Heart left ventricle (tissue), 16 donors: ENCODE data around the gene TMEM139. TPM values are rescaled to one million over a fixed set of nuclear protein-coding genes. Genes with fewer than 3 reads are reported as not detected.
A peak's percentile ranks its signal among the peaks of the same experiment; 100 is the strongest.

ENCODE experiments used
- ATAC-seq, 4 donors: fragments of 200-7000 bp; cut with Tn5 transposase; one replicate each; pipeline ENCODE4 v1.9.1; 2020 to 2022; ENCODE audit warnings: moderate library complexity in 4 of 4, mild to moderate bottlenecking in 3 of 4, moderate number of reproducible peaks in 1 of 4
- DNase-seq, 5 donors: peaks; one replicate each; pipeline ENCODE4 v3.0.0-alpha.2; 2020
- H3K27ac ChIP-seq, 12 donors: fragments of 200-600 bp; sonication (generic) in 4 of 12; one replicate each; pipeline versions ENCODE4 v1.5.0 to v1.8.0; 2016 to 2022; ENCODE audit warnings: mild to moderate bottlenecking in 2 of 12
- H3K27me3 ChIP-seq, 9 donors: fragments of 200-600 bp; sonication (generic) in 2 of 9; one replicate each; pipeline versions ENCODE4 v1.5.1 to v1.8.0; 2016 to 2022; ENCODE audit warnings: mild to moderate bottlenecking in 3 of 9
- H3K36me3 ChIP-seq, 9 donors: fragments of 200-600 bp; sonication (generic) in 2 of 9; one replicate each; pipeline versions ENCODE4 v1.5.0 to v1.8.0; 2018 to 2022; ENCODE audit warnings: mild to moderate bottlenecking in 2 of 9
- H3K4me1 ChIP-seq, 12 donors: fragments of 200-600 bp; sonication (generic) in 4 of 12; one replicate each; pipeline versions ENCODE4 v1.5.0 to v1.8.0; 2016 to 2022; ENCODE audit warnings: mild to moderate bottlenecking in 3 of 12
- H3K4me3 ChIP-seq, 12 donors: fragments of 200-600 bp; sonication (generic) in 4 of 12; one replicate each; pipeline versions ENCODE4 v1.5.0 to v1.8.0; 2017 to 2022; ENCODE audit warnings: mild to moderate bottlenecking in 9 of 12, moderate library complexity in 4 of 12
- H3K9me3 ChIP-seq, 12 donors: fragments of 200-600 bp; sonication (generic) in 4 of 12; one replicate each; pipeline versions ENCODE4 v1.5.0 to v1.8.0; 2016 to 2022; ENCODE audit warnings: mild to moderate bottlenecking in 1 of 12
- POLR2A ChIP-seq, 2 donors: fragments of 450-650 bp; IDR thresholded peaks; one replicate each; pipeline ENCODE4 v1.6.1; 2017; ENCODE audit warnings: antibody characterized with exemption in 2 of 2, mild to moderate bottlenecking in 2 of 2, moderate library complexity in 2 of 2
- WGBS, 4 donors: extraction: QIAGEN DNeasy Blood & Tissue Kit in 2 of 4; methylation state at CpG; one replicate each; pipeline versions ENCODE4 v1.1.5 to v1.1.7; 2013 to 2018; 5-methylcytosine and 5-hydroxymethylcytosine counted together
- intact Hi-C, 10 donors: fragments of 100-400 bp; cut with DNase I; formaldehyde crosslinking; loops; one replicate each; pipeline versions ENCODE4 v1.11.1 to v1.14.2; 2022
- polyA plus RNA-seq, 2 donors: library from polyadenylated mRNA; stranded (reverse); fragments of 200-250 nt; gene quantifications; one replicate each; pipeline ENCODE4 v1.2.3, GENCODE V29; 2013
- total RNA-seq, 9 donors: library from RNA; depleted of rRNA in 2 of 9; stranded (reverse); fragments of >200 nt in 2 of 9; fragmentation: NEBNext Ultra II Directional in 3 of 9; extraction: Animal tissue kit (Norgen Biotek cat#: 25700) in 3 of 9; gene quantifications; one replicate each; pipeline versions ENCODE4 v1.1.0 to v1.2.4, GENCODE V29; 2016 to 2023
- TF ChIP-seq, protein P1 (sequence below), 12 donors: fragments of 200-600 bp; sonication (generic) in 4 of 12; IDR thresholded peaks; one replicate each; pipeline versions ENCODE4 v1.5.0 to v1.8.0; 2018 to 2022; ENCODE audit warnings: antibody characterized with exemption in 12 of 12, mild to moderate bottlenecking in 5 of 12
- donor health status: ischemic (EF 13 %, LVEDD 7.1; RV severe dilation, severe dysfunction).
- donor health status: healthy with polysubstance abuse.
- donor health status: DM: no; HTN: yes; CAD: no.
- donor health status: DM: no; HTN: no; CAD: no.
- donor health status: ischemic (EF 25% LVEDD 6.9; RV normal size, moderate dysfunction).
- donor health status: ischemic (EF 25% LVEDD 5.7; RV mildly dilated, moderate dysfunction).
- donor health status: healthy.
- donor health status: DM: yes; HTN: yes; CAD: no.
- donor health status: ischemic (EF 35%, LVEDD 5.7; RV mildly dilated, moderate dysfunction).
- donor health status: nonischemic (EF 11% LVEDD 7.7; RV severe dilation, severe dysfunction).
- donor health status: DM: yes; HTN: yes; CAD: no.
- donor health status: PGD.
- donor health status: ischemic (EF 29% LVEDD 5.4; RV normal size, mild dysfunction).
- donor health status: nonischemic (EF 23%, LVEDD 6.1; RV moderate dilation, normal function).

Gene TMEM139
- total and polyA plus RNA-seq, 11 donors = 4.1 to 23.5 (median 12.1) TPM

- no peak overlapping the region for H3K27ac ChIP-seq
- H3K36me3 ChIP-seq = no peaks in the 10 kb centered on the region
- no peak for TF ChIP-seq POLR2A (IDR thresholded peaks at IDR 0.05)
- TF ChIP-seq, protein P1, sequence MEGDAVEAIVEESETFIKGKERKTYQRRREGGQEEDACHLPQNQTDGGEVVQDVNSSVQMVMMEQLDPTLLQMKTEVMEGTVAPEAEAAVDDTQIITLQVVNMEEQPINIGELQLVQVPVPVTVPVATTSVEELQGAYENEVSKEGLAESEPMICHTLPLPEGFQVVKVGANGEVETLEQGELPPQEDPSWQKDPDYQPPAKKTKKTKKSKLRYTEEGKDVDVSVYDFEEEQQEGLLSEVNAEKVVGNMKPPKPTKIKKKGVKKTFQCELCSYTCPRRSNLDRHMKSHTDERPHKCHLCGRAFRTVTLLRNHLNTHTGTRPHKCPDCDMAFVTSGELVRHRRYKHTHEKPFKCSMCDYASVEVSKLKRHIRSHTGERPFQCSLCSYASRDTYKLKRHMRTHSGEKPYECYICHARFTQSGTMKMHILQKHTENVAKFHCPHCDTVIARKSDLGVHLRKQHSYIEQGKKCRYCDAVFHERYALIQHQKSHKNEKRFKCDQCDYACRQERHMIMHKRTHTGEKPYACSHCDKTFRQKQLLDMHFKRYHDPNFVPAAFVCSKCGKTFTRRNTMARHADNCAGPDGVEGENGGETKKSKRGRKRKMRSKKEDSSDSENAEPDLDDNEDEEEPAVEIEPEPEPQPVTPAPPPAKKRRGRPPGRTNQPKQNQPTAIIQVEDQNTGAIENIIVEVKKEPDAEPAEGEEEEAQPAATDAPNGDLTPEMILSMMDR (IDR thresholded peaks at IDR 0.05) = no peak
- no peaks in the 10 kb centered on the region for H3K9me3 ChIP-seq
- no peaks in the 10 kb centered on the region for H3K27me3 ChIP-seq
- ATAC-seq (no peak), DNase-seq (no peak)
- whole genome bisulfite sequencing, 4 donors = 79 to 88% (median 85%) methylated on average over 4 of the region's 4 CpGs
- H3K4me3 ChIP-seq = no peak overlapping the region
- intact Hi-C loops = loop anchor here in 1 of 10 donors (5.0 kb wide), 1 partner anchor 40 kb away; no protein-coding TSS in a partner anchor
- H3K4me1 ChIP-seq = peaks cover 0 to 8% (median 0%) of the 10 kb centered on the region in 12 donors
These were observed 27.8 kb upstream of the TMEM139 start for GRCh38 chr7:143256932-143257331.

DNA sequence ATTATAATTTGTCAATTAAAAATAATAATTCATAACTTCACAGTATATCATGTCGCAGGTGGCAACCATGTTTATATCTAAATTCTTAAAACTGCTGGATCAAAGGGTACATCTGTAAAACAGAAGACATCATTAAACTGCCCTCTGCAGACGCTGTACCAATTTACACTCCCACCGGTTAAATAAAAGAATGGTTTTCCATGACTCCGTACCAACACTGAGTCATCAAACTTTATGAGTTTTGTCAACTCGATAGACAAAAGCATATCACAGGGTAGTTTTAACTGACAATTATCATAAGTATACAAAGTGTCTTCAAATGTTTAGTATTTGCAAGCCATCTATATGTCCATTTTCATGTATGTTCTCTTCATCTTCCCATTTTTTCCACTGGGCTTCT is 27.3 kb upstream of the TMEM139 start:
- Histone ChIP-seq H3K9me3 (no peaks in the 10 kb centered on the region), H3K27ac (no peak overlapping the region), H3K4me3 (no peak overlapping the region), H3K36me3 (no peaks in the 10 kb centered on the region), H3K27me3 (no peaks in the 10 kb centered on the region), H3K4me1 (peaks cover 0 to 9% (median 0%) of the 10 kb centered on the region in 12 donors)
- WGBS, 4 donors = 85 to 90% (median 87%) methylated on average over 5 of the region's 5 CpGs
- DNase-seq (no peak), ATAC-seq (no peak)
- intact Hi-C loops = loop anchor here in 1 of 10 donors (5.0 kb wide), 1 partner anchor 40 kb away; no protein-coding TSS in a partner anchor
- TF ChIP-seq POLR2A (IDR thresholded peaks at IDR 0.05) = no peak
- TF ChIP-seq, protein P1 (IDR thresholded peaks at IDR 0.05) = no peak

DNA sequence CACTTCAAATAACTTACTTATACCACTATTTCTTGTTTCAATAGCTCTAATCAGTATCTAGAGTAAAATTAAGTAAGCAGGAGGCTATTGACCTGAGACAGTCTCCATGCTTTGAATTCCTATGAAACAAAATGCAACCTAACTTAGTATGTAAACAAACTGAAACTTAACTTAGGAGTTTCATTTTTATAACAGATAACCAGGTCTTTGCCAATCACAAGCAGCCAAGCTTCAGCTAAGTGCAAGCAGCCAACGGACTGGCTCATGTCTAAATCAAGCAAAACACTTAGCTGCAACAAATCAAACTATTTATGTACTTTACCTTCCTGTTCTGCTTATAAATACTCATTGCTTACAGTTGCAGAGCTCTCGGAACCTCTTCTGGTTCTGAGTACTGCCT is 25.9 kb upstream of the TMEM139 start:
- peak overlapping the region; percentile 18 to 68 (median 42) for H3K27ac ChIP-seq
- DNase-seq (peak in 1 of 5 donors; percentile 40), ATAC-seq (peak; percentile 25 to 47 (median 43))
- H3K36me3 ChIP-seq = no peaks in the 10 kb centered on the region
- no peaks in the 10 kb centered on the region for H3K9me3 ChIP-seq
- peak overlapping the region in 1 of 12 donors; percentile 6 for H3K4me3 ChIP-seq
- TF ChIP-seq, protein P1 (IDR thresholded peaks at IDR 0.05) = no peak
- intact Hi-C loops = loop anchor here in 1 of 10 donors (5.0 kb wide), 1 partner anchor 38 kb away; no protein-coding TSS in a partner anchor
- peaks cover 0 to 14% (median 4%) of the 10 kb centered on the region in 12 donors for H3K4me1 ChIP-seq
- WGBS, 4 donors = 30 to 42% (median 37%) methylated on average over 2 of the region's 2 CpGs
- no peaks in the 10 kb centered on the region for H3K27me3 ChIP-seq

GRCh38 chr7:143259765-143260164 is 25.0 kb upstream of the TMEM139 start:
- DNase-seq (no peak), ATAC-seq (no peak)
- H3K27me3 ChIP-seq = no peaks in the 10 kb centered on the region
- TF ChIP-seq, protein P1 (IDR thresholded peaks at IDR 0.05) = no peak
- no peak overlapping the region for H3K27ac ChIP-seq
- H3K9me3 ChIP-seq = no peaks in the 10 kb centered on the region
- WGBS, 4 donors = 86 to 94% (median 89%) methylated on average over 2 of the region's 2 CpGs
- intact Hi-C loops = loop anchor here in 4 of 10 donors (5.0 to 10.0 kb wide), 4 partner anchors 38 to 115 kb away; no protein-coding TSS in a partner anchor
- H3K4me1 ChIP-seq = peaks cover 3 to 22% (median 12%) of the 10 kb centered on the region in 12 donors
- H3K4me3 ChIP-seq = no peak overlapping the region
- no peaks in the 10 kb centered on the region for H3K36me3 ChIP-seq
